Lower lobe of right lung (tissue), 2 donors: ENCODE measurements around the gene UPF3A. TPM values are rescaled to one million over a fixed set of nuclear protein-coding genes. Genes with fewer than 3 reads are reported as not detected.

Experiments used
- ATAC-seq, 2 donors: fragments of 200-7000 bp; cut with Tn5 transposase; one replicate each; pipeline ENCODE4 v1.9.1; 2020 to 2022; ENCODE audit warnings: mild to moderate bottlenecking in 2 of 2, moderate library complexity in 2 of 2
- DNase-seq: peaks from one replicate; pipeline ENCODE4 v3.0.0-alpha.2; 2020
- H3K27ac ChIP-seq: fragments of 200-600 bp; one replicate; pipeline ENCODE4 v1.8.0; 2022
- H3K27me3 ChIP-seq: fragments of 200-600 bp; one replicate; pipeline ENCODE4 v1.8.0; 2022; ENCODE audit warnings: low read depth
- H3K36me3 ChIP-seq: fragments of 200-600 bp; one replicate; pipeline ENCODE4 v1.8.0; 2022; ENCODE audit warnings: mild to moderate bottlenecking
- H3K4me1 ChIP-seq: fragments of 200-600 bp; one replicate; pipeline ENCODE4 v1.8.0; 2022
- H3K4me3 ChIP-seq: fragments of 200-600 bp; one replicate; pipeline ENCODE4 v1.8.0; 2022; ENCODE audit warnings: mild to moderate bottlenecking
- H3K9me3 ChIP-seq: fragments of 200-600 bp; one replicate; pipeline ENCODE4 v1.8.0; 2022
- CTCF ChIP-seq: fragments of 200-600 bp; IDR thresholded peaks from one replicate; pipeline ENCODE4 v1.8.0; 2022; ENCODE audit warnings: antibody characterized with exemption, mild to moderate bottlenecking
- intact Hi-C: fragments of 100-400 bp; cut with DNase I; formaldehyde crosslinking; loops from one replicate; pipeline ENCODE4 v1.11.0; 2022
- total RNA-seq: library from RNA; stranded (reverse); fragmentation: NEBNext Ultra II Directional; extraction: Animal tissue kit (Norgen Biotek cat#: 25700); gene quantifications from one replicate; pipeline ENCODE4 v1.2.1, GENCODE V29; 2021
- donor health status: DM: no; HTN: yes; CAD: no; lungs with severe emphysema.

Gene UPF3A
- total RNA-seq, 1 donor from 2014 or later: 38.9 TPM

DNA sequence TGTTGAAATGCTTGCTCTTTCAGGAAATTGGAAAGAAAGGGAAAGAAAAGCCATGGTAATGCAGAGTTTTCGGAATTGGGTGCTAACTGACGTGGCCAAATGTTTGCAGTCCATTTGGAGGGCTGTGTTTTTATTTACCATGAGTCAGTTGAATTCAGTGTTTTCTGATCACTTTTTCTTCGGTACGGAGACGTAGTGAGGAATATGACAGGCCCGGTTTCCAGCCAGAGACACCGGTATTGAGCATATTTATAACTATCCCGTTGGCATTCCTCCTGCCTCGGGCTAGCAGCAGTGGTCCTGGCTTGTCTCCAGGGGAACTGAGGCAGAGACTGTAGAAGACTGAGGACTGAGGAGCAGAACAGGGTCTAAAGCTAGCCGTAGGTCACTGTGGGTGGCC lies 45.7 kb upstream of the UPF3A start:
- H3K27ac ChIP-seq: no peak overlapping the region
- peaks cover 15% of the 10 kb centered on the region for H3K4me1 ChIP-seq
- H3K36me3 ChIP-seq: peaks cover 42% of the 10 kb centered on the region
- no peak for TF ChIP-seq CTCF
- ATAC-seq (peak in 1 of 2 donors; percentile 3), DNase-seq (no peak)
- H3K9me3 ChIP-seq: no peaks in the 10 kb centered on the region
- no peaks in the 10 kb centered on the region for H3K27me3 ChIP-seq
- peak overlapping the region; percentile 99 for H3K4me3 ChIP-seq
- intact Hi-C loops: no loop called here

DNA sequence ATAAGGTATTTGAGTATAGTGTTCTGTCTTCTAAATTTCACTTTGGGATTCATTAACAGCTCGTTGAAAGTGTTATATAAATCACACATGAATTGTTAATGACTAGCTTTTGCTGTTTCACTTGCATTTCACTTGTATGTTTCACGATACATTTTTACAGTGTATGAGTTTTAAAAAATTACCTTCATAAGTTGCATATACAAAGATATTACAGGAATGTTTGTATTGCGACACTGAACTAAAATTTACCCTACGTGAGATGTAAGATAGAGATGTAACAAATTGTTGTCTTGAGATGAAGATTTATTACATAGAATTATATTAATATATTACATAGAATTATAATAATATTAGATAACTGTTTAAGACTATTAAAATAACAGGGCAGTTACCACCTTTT lies 45.2 kb upstream of the UPF3A start:
- TF ChIP-seq CTCF: no peak
- Histone ChIP-seq H3K4me3 (peak overlapping the region; percentile 99), H3K27ac (no peak overlapping the region), H3K4me1 (peaks cover 15% of the 10 kb centered on the region), H3K27me3 (no peaks in the 10 kb centered on the region), H3K36me3 (peaks cover 47% of the 10 kb centered on the region), H3K9me3 (no peaks in the 10 kb centered on the region)
- ATAC-seq (no peak), DNase-seq (no peak)
- intact Hi-C loops: no loop called here

DNA sequence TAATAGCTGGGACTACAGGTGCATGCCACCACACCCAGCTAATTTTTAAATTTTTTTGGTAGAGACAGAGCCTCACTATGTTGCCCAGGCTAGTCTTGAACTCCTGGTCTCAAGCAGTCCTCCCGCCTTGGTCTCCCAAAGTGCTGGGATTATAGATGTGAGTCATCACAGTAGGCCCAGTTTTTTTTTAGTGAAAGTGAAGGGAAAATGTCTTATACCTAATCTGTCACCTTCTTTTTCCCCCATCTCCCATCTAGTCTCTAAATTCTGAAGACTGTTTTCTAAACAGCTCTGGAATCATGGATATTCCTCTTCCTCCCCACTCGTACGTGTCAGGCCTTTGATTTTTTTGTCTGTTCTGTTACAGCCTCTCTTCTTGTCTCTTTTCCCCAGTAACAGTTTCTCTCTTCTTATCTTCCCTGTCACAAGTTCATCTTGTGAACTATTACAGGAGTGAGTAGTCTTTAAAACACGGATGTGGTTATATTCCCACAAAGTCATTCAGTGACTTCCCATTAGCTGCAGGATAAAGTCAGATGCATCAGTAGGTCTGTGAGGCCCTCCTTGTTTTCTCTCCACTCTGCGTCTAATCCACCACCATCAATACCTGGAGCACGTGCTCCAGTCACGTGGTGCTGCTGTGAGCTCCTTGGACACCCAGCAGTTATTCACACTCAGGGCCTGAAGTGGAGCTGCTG lies 43.8 kb upstream of the UPF3A start:
- Histone ChIP-seq H3K27me3 (no peaks in the 10 kb centered on the region), H3K4me3 (no peak overlapping the region), H3K4me1 (peaks cover 15% of the 10 kb centered on the region), H3K9me3 (no peaks in the 10 kb centered on the region), H3K27ac (no peak overlapping the region), H3K36me3 (peaks cover 61% of the 10 kb centered on the region)
- ATAC-seq (no peak), DNase-seq (no peak)
- intact Hi-C loops: no loop called here
- TF ChIP-seq CTCF: no peak

DNA sequence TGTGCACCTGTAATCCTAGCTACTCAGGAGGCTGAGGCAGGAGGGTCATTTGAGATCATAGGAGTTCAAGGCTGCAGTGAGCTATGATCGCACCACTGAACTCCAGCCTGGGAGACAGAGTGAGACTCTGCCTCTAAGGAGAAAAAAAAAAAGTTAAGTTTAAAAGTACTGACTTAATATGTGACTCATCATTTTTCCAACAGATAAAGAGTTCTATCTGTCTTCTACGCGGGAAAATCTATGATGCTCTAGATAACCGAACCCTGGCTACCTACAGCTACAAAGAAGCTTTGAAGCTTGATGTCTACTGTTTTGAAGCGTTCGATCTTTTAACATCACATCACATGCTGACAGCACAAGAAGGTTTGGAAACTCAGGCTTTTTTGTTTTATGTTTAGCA lies 39.5 kb upstream of the UPF3A start:
- Histone ChIP-seq H3K36me3 (peaks cover 100% of the 10 kb centered on the region), H3K9me3 (no peaks in the 10 kb centered on the region), H3K4me1 (no peaks in the 10 kb centered on the region), H3K27ac (no peak overlapping the region), H3K27me3 (no peaks in the 10 kb centered on the region), H3K4me3 (no peak overlapping the region)
- DNase-seq: no peak
- intact Hi-C loops: no loop called here
- ATAC-seq: no peak
- TF ChIP-seq CTCF: no peak

DNA sequence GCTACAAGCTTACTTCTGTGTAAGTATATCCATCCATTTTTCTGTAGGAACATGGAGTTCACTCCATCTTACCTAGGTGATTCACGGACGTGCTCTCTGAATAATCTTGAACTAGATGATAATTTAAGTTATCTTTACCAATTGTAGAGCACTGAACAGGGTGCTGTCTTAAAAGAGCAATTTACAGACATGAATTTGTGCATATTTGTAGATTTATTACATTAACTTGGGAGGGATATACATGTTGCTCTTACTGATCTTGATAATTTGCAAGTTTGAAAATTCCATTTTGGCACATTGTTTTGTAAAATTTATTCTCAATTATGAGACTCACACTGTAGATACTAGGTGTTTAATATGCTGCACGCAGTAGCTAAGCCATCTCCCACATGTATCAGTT lies 37.4 kb upstream of the UPF3A start:
- no peak for TF ChIP-seq CTCF
- intact Hi-C loops: no loop called here
- H3K27ac ChIP-seq: no peak overlapping the region
- no peak overlapping the region for H3K4me3 ChIP-seq
- no peaks in the 10 kb centered on the region for H3K4me1 ChIP-seq
- no peak for DNase-seq
- ATAC-seq: no peak
- H3K9me3 ChIP-seq: no peaks in the 10 kb centered on the region
- H3K27me3 ChIP-seq: no peaks in the 10 kb centered on the region
- H3K36me3 ChIP-seq: peaks cover 100% of the 10 kb centered on the region
